K562 (cell line): Measurements from ENCODE around the gene TAF1B. TPM values are rescaled to one million over a fixed set of nuclear protein-coding genes. Genes with fewer than 3 reads are reported as not detected.

Experiments used
- DEAF1 ChIP-seq: fragments of 450-650 bp; formaldehyde crosslinking; IDR thresholded peaks from 2 replicates; pipeline ENCODE4 v1.4.0; 2020; ENCODE audit warnings: mild to moderate bottlenecking, moderate library complexity
- DLX4 ChIP-seq: fragments of 250-450 bp; sonication (Bioruptor Pico); IDR thresholded peaks from 2 replicates; pipeline ENCODE4 v1.6.1; 2021; ENCODE audit warnings: mild to moderate bottlenecking
- FOXA1 ChIP-seq: fragments of 450-650 bp; IDR thresholded peaks from 2 replicates; pipeline ENCODE4 v1.6.1; 2016; ENCODE audit warnings: mild to moderate bottlenecking, borderline replicate concordance
- GTF3C2 ChIP-seq: IDR thresholded peaks from 3 replicates; pipeline ENCODE4 v1.6.1; 2011; ENCODE audit warnings: borderline replicate concordance, mild to moderate bottlenecking, moderate library complexity; ENCODE audit not compliant: insufficient read length; ENCODE audit errors: extremely low read depth
- IRF2 ChIP-seq: sonication (generic); formaldehyde crosslinking; IDR thresholded peaks from 2 replicates; pipeline ENCODE4 v1.8.1; 2022; ENCODE audit warnings: mild to moderate bottlenecking, missing genetic modification reagents
- KDM4B ChIP-seq, 2 experiments: fragments of 450-650 bp in 1 of 2; sonication (generic) in 1 of 2; IDR thresholded peaks; 2 replicates each; pipeline ENCODE4 v1.6.1; 2016 to 2017; ENCODE audit warnings: borderline replicate concordance in 2 of 2, antibody characterized with exemption in 1 of 2, low read depth in 1 of 2, mild to moderate bottlenecking in 1 of 2
- MBD2 ChIP-seq: sonication (generic); IDR thresholded peaks from 2 replicates; pipeline ENCODE4 v1.6.1; 2016; ENCODE audit warnings: low read depth, borderline replicate concordance
- MEIS2 ChIP-seq: fragments of 450-650 bp; IDR thresholded peaks from 2 replicates; pipeline ENCODE4 v1.6.1; 2014; ENCODE audit warnings: mild to moderate bottlenecking; ENCODE audit not compliant: partially characterized antibody
- NKRF ChIP-seq: fragments of 450-650 bp; IDR thresholded peaks from 2 replicates; pipeline ENCODE4 v1.6.1; 2016; ENCODE audit warnings: borderline replicate concordance
- RB1 ChIP-seq: fragments of 450-650 bp; IDR thresholded peaks from 2 replicates; pipeline ENCODE4 v1.6.1; 2017; ENCODE audit warnings: low read depth, mild to moderate bottlenecking
- SIRT6 ChIP-seq: IDR thresholded peaks from one replicate; pipeline ENCODE4 v1.6.1; 2012; ENCODE audit warnings: low read depth, mild to moderate bottlenecking, control low read depth, inconsistent platforms, low read length, moderate library complexity
- SMARCC2 ChIP-seq: fragments of 450-650 bp; IDR thresholded peaks from 2 replicates; pipeline ENCODE4 v1.6.1; 2017; ENCODE audit warnings: antibody characterized with exemption, moderate library complexity, mild to moderate bottlenecking, low read depth
- SNIP1 ChIP-seq: fragments of 450-650 bp; IDR thresholded peaks from 2 replicates; pipeline ENCODE4 v1.7.1; 2017; ENCODE audit warnings: low read depth, mild to moderate bottlenecking
- SOX6 ChIP-seq: fragments of 450-650 bp; IDR thresholded peaks from 2 replicates; pipeline ENCODE4 v1.6.1; 2014; ENCODE audit warnings: mild to moderate bottlenecking
- SRF ChIP-seq, 2 experiments: fragments of 250-450, 450-650 bp in 1 of 2; sonication (Bioruptor Pico) in 1 of 2; sonication (generic) in 1 of 2; formaldehyde crosslinking; IDR thresholded peaks; 2 replicates each; pipeline versions ENCODE4 v1.5.0 to v1.5.1; 2020 to 2022; ENCODE audit warnings: mild to moderate bottlenecking in 1 of 2, missing genetic modification reagents in 1 of 2
- XRCC5 ChIP-seq: fragments of 200-400 bp; formaldehyde crosslinking; IDR thresholded peaks from 2 replicates; pipeline ENCODE4 v1.6.1; 2017; ENCODE audit warnings: low read depth, mild to moderate bottlenecking, low read length
- ZC3H8 ChIP-seq: fragments of 450-650 bp; IDR thresholded peaks from 2 replicates; pipeline ENCODE4 v1.6.1; 2017
- ZFPM2 ChIP-seq: fragments of 250-450 bp; sonication (Bioruptor Pico); IDR thresholded peaks from 2 replicates; pipeline ENCODE4 v1.5.1; 2022; ENCODE audit warnings: mild to moderate bottlenecking
- ZNF263 ChIP-seq: sonication (generic); formaldehyde crosslinking; IDR thresholded peaks from 2 replicates; pipeline ENCODE4 v1.8.0; 2022; ENCODE audit warnings: mild to moderate bottlenecking, missing genetic modification reagents, borderline replicate concordance
- ZNF511 ChIP-seq: sonication (generic); formaldehyde crosslinking; IDR thresholded peaks from 2 replicates; pipeline ENCODE4 v1.8.0; 2022; ENCODE audit warnings: mild to moderate bottlenecking, missing genetic modification reagents
- ZSCAN32 ChIP-seq: fragments of 450-650 bp; formaldehyde crosslinking; IDR thresholded peaks from 2 replicates; pipeline ENCODE4 v1.4.0; 2020; ENCODE audit warnings: mild to moderate bottlenecking, moderate library complexity
- polyA plus RNA-seq, 8 experiments: library from polyadenylated mRNA; depleted of rRNA in 4 of 8; stranded (reverse) in 5 of 8; unstranded in 3 of 8; fragments of >200 nt; fragmentation: Nextera tagmentation in 2 of 8; fragmentation: Illumina TruSeq in 1 of 8; extraction: Ambion mirVana in 2 of 8; extraction: Trizol in 1 of 8; gene quantifications; 2 replicates each; pipeline versions ENCODE4 v1.2.1 to v1.2.3, GENCODE V29; 2011 to 2014; ENCODE audit warnings: inconsistent platforms in 1 of 8, missing spikeins in 1 of 8
- total RNA-seq, 7 experiments: library from RNA; depleted of rRNA in 6 of 7; stranded (reverse); fragments of >200 nt in 6 of 7; fragmentation: Illumina TruSeq in 2 of 7; extraction: Trizol in 2 of 7; gene quantifications; 2 replicates each; pipeline versions ENCODE4 v1.2.1 to v1.2.3, GENCODE V29; 2011 to 2021; ENCODE audit warnings: low replicate concordance in 1 of 7

TAF1B gene
- total and polyA plus RNA-seq, 9 of the 15 experiments (the other 6 are each of a cell fraction or from before 2014, with no cell fraction given): 8.8 to 25.1 (median 17.3) TPM

GRCh38 chr2:9813312-9814128 lies 29.8 kb upstream of the TAF1B start (continued):
- TF ChIP-seq MBD2 (no peak), ZNF511 (CRISPR knock-in tag) (no peak), KDM4B (IDR thresholded peaks at IDR 0.05; ENCODE audit: borderline replicate concordance in 2 of 2, low read depth in 1 of 2) (0 out of 4 replicates have a peak, but pooled peaks of 1 of the 2 experiments have one; percentile 52), ZC3H8 (no peak), ZSCAN32 (CRISPR knock-in tag) (no peak), SRF (CRISPR knock-in tag; IDR thresholded peaks at IDR 0.05) (peak in 1 of 2 experiments; percentile 83; a peak in 1 of 4 replicates), FOXA1 (no peak), SNIP1 (no peak), MEIS2 (no peak), ZFPM2 (CRISPR knock-in tag) (no peak), GTF3C2 (no peak), IRF2 (CRISPR knock-in tag) (no peak), SOX6 (no peak), NKRF (no peak), RB1 (peak; percentile 82; the same call in 1 of the 2 replicates), ZNF263 (CRISPR knock-in tag) (no peak), SIRT6 (no peak), SMARCC2 (no peak), XRCC5 (no peak), DLX4 (CRISPR knock-in tag) (no peak), DEAF1 (peak; percentile 81)
